ENCODE measurements around the gene CRHR2.

CRHR2 gene

GRCh38 chr7:30658479-30659074 is 23.7 kb downstream of the CRHR2 start:
- in situ Hi-C loops (cut with HindIII; ENCODE audit: low sequenced_read_pairs) = no loop called here
- H3K4me3 ChIP-seq (ENCODE audit: low read depth, low read length) = no peak overlapping the region
- TF ChIP-seq CTCF (IDR thresholded peaks at IDR 0.05; ENCODE audit: low read depth, low read length) = no peak
- no peak for DNase-seq (ENCODE audit: low read depth, low spot score)

GRCh38 chr7:30657131-30657530 is 25.1 kb downstream of the CRHR2 start:
- no peak overlapping the region for H3K4me3 ChIP-seq (ENCODE audit: low read depth, low read length)
- no peak for TF ChIP-seq CTCF (IDR thresholded peaks at IDR 0.05; ENCODE audit: low read depth, low read length)
- no peak for DNase-seq (ENCODE audit: low read depth, low spot score)
- in situ Hi-C loops (cut with HindIII; ENCODE audit: low sequenced_read_pairs) = no loop called here

GRCh38 chr7:30656006-30656957 is 26.0 kb downstream of the CRHR2 start:
- no peak for DNase-seq (ENCODE audit: low read depth, low spot score)
- in situ Hi-C loops (cut with HindIII; ENCODE audit: low sequenced_read_pairs) = no loop called here
- TF ChIP-seq CTCF (IDR thresholded peaks at IDR 0.05; ENCODE audit: low read depth, low read length) = no peak

GRCh38 chr7:30655096-30655970 is 26.9 kb downstream of the CRHR2 start:
- DNase-seq (ENCODE audit: low read depth, low spot score) = no peak
- in situ Hi-C loops (cut with HindIII; ENCODE audit: low sequenced_read_pairs) = no loop called here
- H3K4me3 ChIP-seq (ENCODE audit: low read depth, low read length) = no peak overlapping the region
- no peak for TF ChIP-seq CTCF (IDR thresholded peaks at IDR 0.05; ENCODE audit: low read depth, low read length)

More at GRCh38 chr7:30656006-30656957, 26.0 kb downstream of the CRHR2 start:
- H3K4me3 ChIP-seq (ENCODE audit: low read depth, low read length) = no peak overlapping the region

GRCh38 chr7:30654296-30655090 is 27.8 kb downstream of the CRHR2 start:
- in situ Hi-C loops (cut with HindIII; ENCODE audit: low sequenced_read_pairs) = no loop called here
- no peak for TF ChIP-seq CTCF (IDR thresholded peaks at IDR 0.05; ENCODE audit: low read depth, low read length)
- H3K4me3 ChIP-seq (ENCODE audit: low read depth, low read length) = no peak overlapping the region
- DNase-seq (ENCODE audit: low read depth, low spot score) = no peak
